Measurements from ENCODE around the gene OSM.
A peak's percentile ranks its signal among the peaks of the same experiment; 100 is the strongest.

Gene OSM

DNA sequence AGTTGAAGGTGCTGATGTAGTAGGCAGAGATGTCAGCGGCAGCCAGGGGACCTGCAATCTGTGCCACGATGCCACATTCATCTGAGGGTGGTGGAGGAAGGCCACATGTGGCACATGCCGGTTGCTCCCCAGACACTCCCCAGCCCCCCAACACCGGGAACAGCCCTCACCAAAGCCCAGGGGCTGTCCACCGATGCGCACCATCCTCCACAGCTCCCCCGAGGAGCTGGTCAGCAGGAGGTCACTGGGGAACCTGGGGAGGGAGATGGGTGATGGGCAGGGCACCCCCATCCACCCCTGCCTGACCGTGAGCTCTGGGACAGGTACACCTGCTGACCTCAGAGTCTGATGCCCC lies 19.2 kb upstream of the OSM start:
- DNase-seq (ENCODE audit: extremely low read depth in 1 of 2, low read depth in 1 of 2): no peak

DNA sequence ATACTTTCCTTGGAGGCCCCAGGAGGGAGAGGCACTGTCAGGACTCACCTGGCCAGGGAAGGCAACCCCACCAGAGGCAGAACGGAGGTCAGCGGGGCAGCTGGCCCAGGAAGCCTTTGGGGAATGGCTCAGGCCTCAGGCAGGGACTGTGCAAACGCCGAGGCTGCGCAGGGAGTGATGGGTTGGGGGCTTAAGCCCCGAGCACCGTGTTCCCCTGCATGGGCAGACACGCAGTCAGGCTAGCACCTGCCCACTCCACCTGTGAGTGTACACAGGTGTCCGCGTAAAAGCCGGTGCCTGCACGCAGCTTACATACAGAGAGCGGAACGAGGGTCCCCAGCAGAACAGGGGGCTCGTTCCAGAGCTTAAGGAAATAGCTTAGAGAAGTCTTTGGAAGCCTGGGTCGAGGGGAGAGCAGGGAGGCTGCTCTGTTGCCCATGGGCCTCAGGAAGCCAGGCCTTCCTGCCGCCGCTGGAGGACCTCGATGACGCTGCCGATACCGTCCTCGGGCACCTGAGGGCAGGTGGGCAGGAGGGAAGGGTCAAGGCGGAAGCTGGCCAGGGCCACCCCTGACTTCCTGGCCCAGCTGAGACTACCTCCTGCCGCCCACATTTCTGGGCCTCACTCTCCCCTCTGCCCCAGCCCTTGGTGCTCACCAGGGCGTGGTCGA lies 18.7 kb upstream of the OSM start:
- DNase-seq (ENCODE audit: extremely low read depth in 1 of 2, low read depth in 1 of 2): no peak

- no peak for DNase-seq (ENCODE audit: extremely low read depth in 1 of 2, low read depth in 1 of 2)
Measured at GRCh38 chr22:30284666-30285065, 18.0 kb upstream of the OSM start.

GRCh38 chr22:30284172-30284571 lies 17.5 kb upstream of the OSM start:
- DNase-seq (ENCODE audit: extremely low read depth in 1 of 2, low read depth in 1 of 2): no peak

- no peak for DNase-seq (ENCODE audit: extremely low read depth in 1 of 2, low read depth in 1 of 2)
Measured at GRCh38 chr22:30283342-30283741, 16.7 kb upstream of the OSM start.

- no peak for DNase-seq (ENCODE audit: extremely low read depth in 1 of 2, low read depth in 1 of 2)
Measured at GRCh38 chr22:30282616-30283046, 16.0 kb upstream of the OSM start.

DNA sequence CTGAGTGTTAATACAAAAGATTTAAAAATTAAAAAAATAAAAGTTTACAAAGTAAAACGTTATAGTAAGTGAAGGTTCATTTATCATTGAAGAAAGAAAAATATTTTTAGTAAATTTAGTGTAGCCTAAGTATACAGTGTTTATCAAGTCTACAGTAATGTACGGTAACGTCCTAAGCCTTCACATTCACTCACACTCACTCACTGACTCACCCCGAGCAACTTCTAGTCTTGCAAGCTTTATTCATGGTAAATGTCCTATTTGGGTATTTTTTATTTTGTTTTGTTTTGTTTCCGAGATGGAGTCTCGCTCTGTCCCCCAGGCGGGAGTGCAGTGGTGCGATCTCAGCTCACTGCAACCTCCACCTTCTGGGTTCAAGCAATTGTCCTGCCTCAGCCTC lies 13.9 kb upstream of the OSM start:
- no peak for DNase-seq (ENCODE audit: extremely low read depth in 1 of 2, low read depth in 1 of 2)

GRCh38 chr22:30279932-30280331 lies 13.3 kb upstream of the OSM start:
- DNase-seq (ENCODE audit: extremely low read depth in 1 of 2, low read depth in 1 of 2): no peak

GRCh38 chr22:30279046-30279788 lies 12.6 kb upstream of the OSM start:
- no peak for DNase-seq (ENCODE audit: extremely low read depth in 1 of 2, low read depth in 1 of 2)

GRCh38 chr22:30277547-30278344 lies 11.1 kb upstream of the OSM start:
- no peak for DNase-seq (ENCODE audit: extremely low read depth in 1 of 2, low read depth in 1 of 2)

DNA sequence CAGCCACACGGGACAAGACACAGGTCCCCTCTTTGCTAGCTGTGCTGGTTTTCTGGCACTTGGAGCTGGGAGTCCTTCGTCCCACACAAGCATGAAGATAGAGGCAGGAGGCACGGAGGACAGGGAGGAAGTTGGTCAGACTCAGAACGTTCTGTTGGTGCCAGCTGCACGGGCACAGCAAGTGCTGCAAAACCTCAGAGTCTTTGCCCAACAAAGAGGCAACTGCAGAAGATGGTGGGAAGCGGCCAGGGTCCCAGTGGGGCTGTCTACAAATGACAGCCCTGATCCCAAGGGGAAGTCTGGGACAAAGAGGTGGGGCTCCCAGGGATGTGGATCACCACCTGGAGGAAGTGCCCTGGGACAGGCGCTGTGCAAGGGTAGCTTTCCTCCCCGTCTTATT lies 9.4 kb upstream of the OSM start:
- no peak for DNase-seq (ENCODE audit: extremely low read depth in 1 of 2, low read depth in 1 of 2)

- no peak for DNase-seq (ENCODE audit: extremely low read depth in 1 of 2, low read depth in 1 of 2)
Measured at GRCh38 chr22:30275625-30276024, 9.0 kb upstream of the OSM start.

DNA sequence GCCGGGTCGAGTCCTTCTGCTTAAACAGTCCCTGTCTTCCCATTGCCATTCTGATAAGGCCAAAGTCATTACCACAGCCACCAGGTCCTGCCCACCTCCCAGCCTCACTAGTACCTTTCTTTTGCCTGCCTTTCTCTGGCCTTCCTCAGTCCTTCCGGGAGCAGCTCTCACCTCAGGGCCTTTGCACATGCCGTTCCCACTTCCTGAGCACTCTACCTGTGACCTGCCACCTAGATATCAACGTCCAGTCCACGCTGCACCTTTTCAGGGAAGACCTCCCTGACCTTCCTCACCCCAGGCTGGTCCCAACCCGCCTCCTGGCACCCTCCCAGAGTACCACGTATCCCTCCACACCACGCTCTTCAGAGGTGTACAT lies 7.8 kb upstream of the OSM start:
- no peak for DNase-seq (ENCODE audit: extremely low read depth in 1 of 2, low read depth in 1 of 2)

DNA sequence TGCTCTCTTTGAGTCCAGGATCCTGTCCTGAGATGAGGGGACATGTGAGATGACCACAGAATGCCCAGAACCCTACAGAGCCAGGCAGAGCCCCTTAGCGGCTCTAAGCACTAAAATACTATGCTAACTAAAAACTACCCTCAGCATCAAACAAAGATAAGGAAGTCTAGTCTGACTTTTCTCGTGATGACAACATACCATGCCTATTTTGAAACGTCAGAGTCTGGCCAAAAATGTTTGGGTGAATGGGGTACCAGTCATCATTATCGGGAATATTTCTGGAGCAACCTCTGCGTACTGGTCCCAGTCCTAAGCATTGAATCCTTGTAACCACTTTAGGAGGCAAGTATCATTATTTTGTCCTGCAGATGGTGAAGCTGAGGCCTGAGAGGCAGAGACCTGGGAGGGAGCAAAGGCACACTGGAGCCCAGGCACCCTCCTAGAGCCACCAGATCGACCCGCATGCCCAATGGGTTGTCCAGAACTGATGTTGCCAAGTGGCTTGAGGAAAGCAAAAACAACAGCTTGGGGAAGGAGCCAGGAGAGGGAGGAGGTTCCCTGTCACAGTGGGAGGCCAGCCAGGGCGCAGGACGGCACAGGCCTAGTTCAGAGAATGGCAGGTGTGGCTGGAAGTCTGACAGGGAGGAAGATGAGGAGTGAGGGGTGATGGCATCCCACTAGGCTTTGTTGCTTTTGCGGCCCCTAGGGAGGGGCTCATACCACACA lies 7.2 kb upstream of the OSM start:
- DNase-seq (ENCODE audit: extremely low read depth in 1 of 2, low read depth in 1 of 2): no peak

DNA sequence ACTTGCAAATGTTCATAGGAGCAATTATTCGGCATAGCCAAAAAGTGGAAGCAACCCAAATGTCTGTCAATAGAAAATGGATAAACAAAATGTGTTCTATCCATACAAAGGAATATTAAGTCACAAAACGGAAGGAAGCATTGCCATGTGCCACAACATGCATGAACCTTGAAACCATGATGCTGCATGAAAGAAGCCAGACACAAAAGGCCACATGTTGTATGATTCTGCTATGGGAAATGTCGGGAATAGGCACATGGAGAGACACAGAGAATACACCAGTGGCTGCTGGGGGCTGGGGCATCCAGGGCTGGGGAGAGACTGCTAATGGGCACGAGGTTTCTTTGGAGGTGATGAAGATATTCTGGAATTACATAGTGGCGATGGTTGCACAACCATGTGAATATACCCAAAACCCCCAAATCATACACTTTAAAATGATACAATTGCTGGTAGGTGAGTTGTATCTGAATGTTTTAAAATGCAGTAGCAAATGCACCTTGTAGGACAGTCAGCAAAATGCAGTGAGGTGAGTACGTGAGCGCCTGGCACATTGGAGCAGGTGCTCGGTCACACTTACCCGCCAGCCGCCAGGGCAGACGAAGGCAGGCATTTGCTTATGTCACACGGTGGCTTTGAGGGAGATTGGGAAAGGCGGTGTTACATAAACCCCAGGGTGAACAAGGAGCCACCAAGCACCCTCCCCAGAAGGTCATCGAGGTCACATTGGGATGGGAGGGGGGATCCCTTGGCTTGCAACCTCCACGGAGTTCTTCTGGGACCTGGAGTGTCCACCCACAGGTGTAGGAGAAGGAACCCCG lies 6.3 kb upstream of the OSM start:
- no peak for DNase-seq (ENCODE audit: extremely low read depth in 1 of 2, low read depth in 1 of 2)

DNA sequence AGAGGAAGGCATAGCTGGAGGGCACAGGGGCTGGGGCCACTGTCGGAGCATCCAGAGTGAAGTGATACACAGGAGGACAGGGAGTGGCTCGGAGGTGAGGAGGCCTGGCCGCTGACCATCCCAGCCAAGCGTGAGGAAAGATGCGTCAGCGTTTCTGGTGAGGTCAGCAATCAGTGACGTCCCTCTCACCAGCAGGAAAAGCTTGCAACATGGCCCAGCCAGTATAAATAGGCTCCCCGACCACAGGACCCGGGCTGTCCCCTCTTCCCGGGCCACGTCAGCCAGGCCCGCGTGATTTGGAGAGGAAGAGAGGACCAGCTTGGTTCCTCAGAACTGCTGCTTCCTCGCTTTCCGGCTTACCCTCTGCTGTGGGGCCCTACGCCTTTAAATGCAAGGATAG lies 4.2 kb upstream of the OSM start:
- no peak for DNase-seq (ENCODE audit: extremely low read depth in 1 of 2, low read depth in 1 of 2)

- no peak for DNase-seq (ENCODE audit: extremely low read depth in 1 of 2, low read depth in 1 of 2)
Measured at GRCh38 chr22:30268331-30268730, 1.7 kb upstream of the OSM start.

- no peak for DNase-seq (ENCODE audit: extremely low read depth in 1 of 2, low read depth in 1 of 2)
Measured at GRCh38 chr22:30267382-30268302, 991 bp upstream of the OSM start.

DNA sequence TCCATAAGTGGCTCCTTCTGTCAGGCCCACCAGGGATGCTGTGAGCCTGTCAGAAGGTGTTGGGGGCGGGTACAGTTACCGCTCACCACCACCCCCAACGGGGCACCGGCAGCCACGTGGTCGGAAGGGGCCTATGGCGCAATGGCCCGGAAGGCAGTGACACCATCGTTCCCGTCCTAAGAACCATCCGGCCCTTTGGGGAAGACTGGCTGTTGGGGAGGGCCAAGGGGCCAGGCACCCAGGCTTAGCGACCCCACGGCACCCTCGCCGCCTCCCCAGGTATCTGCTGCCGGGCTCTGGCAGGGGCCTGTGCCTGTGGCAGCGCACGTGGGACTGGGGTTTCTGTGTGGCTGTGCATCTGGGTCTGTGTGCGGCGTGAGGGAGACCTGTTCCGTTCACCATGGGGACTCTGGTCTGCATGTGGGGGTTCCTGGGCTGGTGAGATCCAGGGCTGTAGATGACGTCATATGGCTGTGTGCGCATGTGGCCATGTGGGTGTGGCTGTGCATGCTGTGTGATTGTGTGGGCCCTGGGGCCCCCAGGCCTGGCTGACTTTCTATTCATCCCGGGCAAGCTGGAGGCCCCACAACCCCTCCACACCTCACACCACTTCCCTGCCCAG lies 717 bp downstream of the OSM start:
- DNase-seq (ENCODE audit: extremely low read depth in 1 of 2, low read depth in 1 of 2): peak; percentile 68 to 69

Measured in activated CD8-positive, alpha-beta memory T cell treated with anti-CD3 and anti-CD28 coated beads for 1 hour (primary cell).